NCI-H146 (cell line): Measurements from ENCODE around the gene PRPF19.

Experiments
- DNase-seq: peaks from one replicate; lab custom pipeline; 2025; lab: John Stamatoyannopoulos, UW

Gene PRPF19

DNA sequence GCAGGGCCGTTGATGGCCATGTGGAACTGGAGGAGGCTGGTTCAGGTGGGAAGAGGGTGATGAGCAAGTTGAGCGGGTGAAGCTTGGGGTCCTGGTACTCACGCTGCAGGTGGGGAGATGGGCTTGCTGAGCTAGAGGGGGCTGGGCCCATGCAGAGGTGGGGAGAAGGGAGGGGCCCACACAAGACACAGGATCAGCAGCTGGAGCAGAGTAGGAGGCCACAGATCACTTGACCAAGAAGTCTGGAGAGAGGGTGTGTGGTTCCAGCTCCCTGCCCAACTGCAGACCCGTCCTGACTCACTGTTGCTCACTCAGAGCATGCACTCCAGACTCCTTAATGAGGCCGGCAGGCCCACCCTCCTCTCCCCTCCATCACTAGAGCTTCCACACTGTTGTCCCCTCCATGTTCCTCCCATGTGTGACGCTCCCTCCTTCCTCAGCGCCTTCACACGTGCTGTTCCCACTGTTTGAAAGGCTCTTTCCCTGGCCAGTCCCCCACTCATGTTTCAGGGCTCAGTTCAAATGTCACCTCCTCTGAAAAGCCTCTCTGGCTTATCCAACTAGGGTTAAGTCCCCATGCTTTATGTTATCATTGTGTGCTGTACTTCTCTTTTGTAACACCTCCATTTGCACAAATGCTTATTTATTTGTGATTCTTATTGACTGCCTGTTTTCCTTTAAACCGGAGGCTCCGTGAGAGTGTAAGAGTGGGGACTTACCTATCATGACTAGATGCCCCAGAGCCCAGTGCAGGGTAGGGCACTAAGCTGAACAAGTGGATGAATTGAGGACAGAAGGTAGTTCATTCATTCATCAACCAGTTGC lies 62.1 kb downstream of the PRPF19 start:
- DNase-seq: no peak

DNA sequence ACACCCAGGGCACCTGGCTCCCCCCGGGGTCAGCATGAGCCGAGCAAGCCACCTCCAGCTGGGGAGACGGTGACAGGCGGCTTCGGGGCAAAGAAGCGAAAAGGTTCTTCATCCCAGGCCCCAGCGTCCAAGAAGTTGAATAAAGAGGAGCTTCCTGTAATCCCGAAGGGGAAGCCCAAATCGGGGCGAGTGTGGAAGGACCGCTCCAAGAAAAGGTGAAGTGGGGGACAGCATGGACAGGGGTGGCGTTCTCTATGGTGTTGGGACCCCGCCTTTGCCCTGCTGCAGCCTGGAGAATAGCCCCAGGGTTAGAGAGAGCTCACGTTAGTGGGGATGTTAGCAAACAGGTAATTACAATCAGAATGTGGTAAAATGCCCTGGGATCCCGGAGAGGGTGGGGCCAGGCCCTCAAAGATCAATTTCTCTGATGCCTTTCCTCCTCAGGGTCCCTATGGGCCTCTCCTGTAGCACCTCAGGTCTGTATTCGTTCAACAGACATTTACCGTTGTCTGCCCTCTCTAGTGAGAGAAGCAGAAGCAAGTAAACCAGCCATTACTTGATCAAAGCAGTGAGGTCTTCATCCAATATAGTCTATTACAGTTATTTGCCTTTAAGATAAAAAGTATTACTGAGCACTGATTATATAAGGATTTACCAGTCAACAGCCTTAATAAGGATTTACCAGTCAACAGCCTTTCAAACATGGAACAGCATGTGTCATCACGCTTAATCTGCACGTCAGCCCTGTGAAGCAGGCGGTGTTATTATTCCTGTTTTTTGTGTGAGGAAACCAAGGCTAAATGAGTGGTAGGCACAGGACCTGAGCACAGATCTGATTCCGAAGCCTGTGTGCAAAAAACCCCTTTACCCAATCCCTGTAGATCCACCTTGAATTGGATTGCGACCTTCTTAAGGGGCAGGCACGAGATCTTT lies 63.5 kb downstream of the PRPF19 start:
- peak; percentile 19 for DNase-seq

DNA sequence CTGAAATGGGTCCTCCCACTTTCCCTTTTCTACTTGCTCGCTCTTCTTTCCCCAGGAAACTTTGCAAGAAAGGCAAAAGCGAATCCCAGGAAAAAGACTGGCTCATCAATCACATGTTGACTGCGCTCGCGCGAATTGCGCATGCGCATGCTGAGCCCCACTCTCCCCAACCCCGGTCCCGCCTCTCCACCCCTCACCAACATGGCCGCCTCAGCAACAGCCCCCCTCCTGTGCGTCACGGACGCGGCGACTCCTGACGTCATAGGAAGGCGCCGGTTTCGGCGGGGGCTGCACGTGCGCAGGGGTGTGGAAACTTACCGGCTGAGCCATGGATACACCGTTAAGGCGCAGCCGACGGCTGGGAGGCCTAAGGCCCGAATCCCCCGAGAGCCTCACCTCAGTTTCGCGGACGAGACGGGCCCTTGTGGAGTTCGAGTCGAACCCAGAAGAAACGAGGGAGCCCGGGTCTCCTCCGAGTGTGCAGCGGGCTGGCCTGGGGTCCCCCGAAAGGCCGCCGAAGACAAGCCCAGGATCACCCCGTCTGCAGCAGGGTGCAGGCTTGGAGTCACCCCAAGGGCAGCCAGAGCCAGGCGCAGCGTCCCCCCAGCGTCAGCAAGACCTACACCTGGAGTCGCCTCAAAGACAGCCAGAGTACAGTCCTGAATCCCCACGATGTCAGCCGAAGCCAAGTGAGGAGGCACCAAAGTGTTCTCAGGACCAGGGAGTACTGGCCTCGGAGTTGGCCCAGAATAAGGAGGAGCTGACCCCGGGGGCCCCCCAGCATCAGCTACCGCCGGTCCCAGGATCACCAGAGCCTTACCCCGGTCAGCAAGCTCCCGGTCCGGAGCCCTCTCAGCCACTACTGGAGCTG lies 64.4 kb downstream of the PRPF19 start, which contains the start of gene CCDC86:
CCDC86 (plus strand) TSS at position 317 of the 871 bp plus-strand sequence; CDS start at position 329, 12 bp downstream.
- DNase-seq: peak; percentile 95
